GM12878 (cell line): ENCODE results near the gene ERG. TPM values are rescaled to one million over a fixed set of nuclear protein-coding genes. Genes with fewer than 3 reads are reported as not detected.

Source experiments
- ATAC-seq: fragments of 200-7000 bp; cut with Tn5 transposase; 3 replicates; pipeline ENCODE4 v1.9.1; 2020; ENCODE audit warnings: mild to moderate bottlenecking, moderate library complexity
- BruUV-seq: library from RNA; stranded (reverse); fragments of 400-500 nt; replicated peaks from 2 replicates; lab custom pipeline; 2021; lab: Mats Ljungman, UMichigan
- CTCF ChIA-PET: fragments of 300-600 bp; sonication (Branson Sonifier 250); formaldehyde crosslinking; extraction: SDS; loops from one replicate; lab custom pipeline; 2021; ENCODE audit warnings: inconsistent platforms; lab: Yijun Ruan, JAX
- POLR2A ChIA-PET: fragments of 350-600 bp; formaldehyde crosslinking; extraction: SDS; loops from one replicate; lab custom pipeline; 2021; ENCODE audit warnings: inconsistent platforms; lab: Charles Lee
- RAD21 ChIA-PET: fragments of 300-600 bp; sonication (Branson Sonifier 250); formaldehyde crosslinking; loops from one replicate; lab custom pipeline; 2023; ENCODE audit warnings: antibody characterized with exemption; ENCODE audit not compliant: unreplicated experiment; lab: Charles Lee
- SMC1A ChIA-PET: fragments of 300-600 bp; sonication (Branson Sonifier 250); formaldehyde crosslinking; loops from one replicate; lab custom pipeline; 2023; ENCODE audit not compliant: unreplicated experiment, uncharacterized antibody; lab: Charles Lee
- DNase-seq: peaks from one replicate; pipeline ENCODE4 v3.0.0-alpha.2; 2011; ENCODE audit warnings: low read depth, low spot score
- FAIRE-seq: peaks from 3 replicates; lab custom pipeline; 2011; peaks lifted over from hg19 to GRCh38; lab: Jason Lieb, UNC
- H2AFZ ChIP-seq: 2 replicates; pipeline ENCODE4 v1.6.0; 2011; ENCODE audit warnings: low read depth, low read length, control low read depth; ENCODE audit not compliant: control insufficient read depth
- H3K27ac ChIP-seq: 2 replicates; pipeline ENCODE4 v1.5.1; 2011; ENCODE audit warnings: control low read depth; ENCODE audit not compliant: control insufficient read depth, insufficient read depth
- H3K27me3 ChIP-seq, 2 experiments: replicated peaks in 1 of 2; 2 replicates each; pipeline versions ENCODE4 v1.6.0 to v1.6.1; 2011; ENCODE audit warnings: low read length in 1 of 2; ENCODE audit not compliant: control insufficient read depth in 2 of 2, insufficient read depth in 2 of 2
- H3K36me3 ChIP-seq, 2 experiments: 2 replicates each; pipeline ENCODE4 v1.5.1; 2011; ENCODE audit warnings: low read length in 1 of 2; ENCODE audit not compliant: control insufficient read depth in 2 of 2, insufficient read depth in 2 of 2
- H3K4me1 ChIP-seq: 2 replicates; pipeline ENCODE4 v1.6.1; 2011; ENCODE audit warnings: mild to moderate bottlenecking, low read length, moderate library complexity, mixed read lengths; ENCODE audit not compliant: control insufficient read depth, insufficient read depth
- H3K4me2 ChIP-seq: 2 replicates; pipeline ENCODE4 v1.6.0; 2011; ENCODE audit warnings: control low read depth; ENCODE audit not compliant: control insufficient read depth, insufficient read depth
- H3K4me3 ChIP-seq: fragments of 200-600 bp; sonication (generic); 2 replicates; pipeline ENCODE4 v1.5.1; 2016
- H3K79me2 ChIP-seq: 2 replicates; pipeline ENCODE4 v1.6.0; 2011; ENCODE audit warnings: low read length; ENCODE audit not compliant: control insufficient read depth, insufficient read depth
- H3K9ac ChIP-seq: 2 replicates; pipeline ENCODE4 v1.8.0; 2011; ENCODE audit warnings: low read length, control low read depth, mixed read lengths; ENCODE audit not compliant: control insufficient read depth, insufficient read depth
- H3K9me3 ChIP-seq: replicated peaks from 3 replicates; pipeline ENCODE4 v1.5.1; 2011; ENCODE audit warnings: mild to moderate bottlenecking, low read length; ENCODE audit not compliant: control insufficient read depth, insufficient read depth
- H4K20me1 ChIP-seq: 2 replicates; pipeline ENCODE4 v1.6.0; 2011; ENCODE audit not compliant: control insufficient read depth, insufficient read depth
- CBX5 ChIP-seq: sonication (generic); IDR thresholded peaks from 2 replicates; pipeline ENCODE4 v1.6.1; 2016; ENCODE audit warnings: low read depth, moderate library complexity, mild to moderate bottlenecking, inconsistent platforms
- CEBPZ ChIP-seq: fragments of 150-350 bp; IDR thresholded peaks from 2 replicates; pipeline ENCODE4 v1.6.1; 2016; ENCODE audit warnings: low read depth, low read length
- CHD1 ChIP-seq: IDR thresholded peaks from 2 replicates; pipeline ENCODE4 v1.6.1; 2012; ENCODE audit warnings: low read depth, low read length, improper control_type of control experiment
- E2F8 ChIP-seq: fragments of 450-650 bp; IDR thresholded peaks from 2 replicates; pipeline ENCODE4 v1.6.1; 2018; ENCODE audit warnings: mild to moderate bottlenecking, low read depth, moderate library complexity; ENCODE audit not compliant: partially characterized antibody
- MXI1 ChIP-seq: fragments of 150-350 bp; IDR thresholded peaks from 2 replicates; pipeline ENCODE4 v1.6.1; 2011; ENCODE audit warnings: low read depth, mild to moderate bottlenecking, inconsistent platforms, low read length, improper control_type of control experiment
- NBN ChIP-seq: fragments of 450-650 bp; IDR thresholded peaks from 2 replicates; pipeline ENCODE4 v1.6.1; 2016
- POU2F2 ChIP-seq: IDR thresholded peaks from 3 replicates; pipeline ENCODE4 v1.6.1; 2011; ENCODE audit warnings: low read depth, mild to moderate bottlenecking, low read length, borderline replicate concordance
- RBBP5 ChIP-seq: fragments of 200-600 bp; sonication (generic); conservative IDR thresholded peaks from 2 replicates; pipeline ENCODE4 v1.6.1; 2016
- RUNX3 ChIP-seq: IDR thresholded peaks from 2 replicates; pipeline ENCODE4 v1.6.1; 2012; ENCODE audit warnings: low read length, inconsistent platforms
- WGBS: methylation state at CpG from one replicate; pipeline ENCODE4 v1.1.6; 2016; ENCODE audit warnings: low lambda C conversion rate; ENCODE audit not compliant: insufficient replicate concordance, insufficient coverage; ENCODE audit errors: missing lambda C conversion rate; 5-methylcytosine and 5-hydroxymethylcytosine counted together
- in situ Hi-C: fragments of 300-500 bp; cut with MboI; formaldehyde crosslinking; loops from 9 replicates; pipeline ENCODE4 v1.14.3; 2018; ENCODE audit warnings: mixed read lengths
- intact Hi-C: fragments of 100-400 bp; cut with micrococcal nuclease; formaldehyde crosslinking; loops from one replicate; pipeline ENCODE4 v1.14.2; 2022; ENCODE audit not compliant: unreplicated experiment
- polyA plus RNA-seq, 11 experiments: library from polyadenylated mRNA; depleted of rRNA in 4 of 11; unstranded in 6 of 11; stranded (reverse) in 5 of 11; fragments of >200 nt; fragmentation: Nextera tagmentation in 4 of 11; fragmentation: Illumina TruSeq in 1 of 11; extraction: Ambion mirVana in 4 of 11; extraction: Trizol in 1 of 11; gene quantifications; 1 replicate in 1 of 11; 2 replicates in 10 of 11; pipeline versions ENCODE4 v1.2.1 to v1.2.3, GENCODE V29; 2011 to 2016; ENCODE audit warnings: inconsistent platforms in 2 of 11, missing spikeins in 2 of 11, low read depth in 1 of 11
- total RNA-seq, 4 experiments: library from RNA; depleted of rRNA in 3 of 4; stranded (reverse); fragments of >200 nt in 3 of 4; fragmentation: Illumina TruSeq in 1 of 4; extraction: Trizol in 1 of 4; gene quantifications; 2 replicates each; pipeline versions ENCODE4 v1.2.1 to v1.2.3, GENCODE V29; 2013 to 2021
- TF ChIP-seq, protein P1 (sequence below): IDR thresholded peaks from 2 replicates; pipeline ENCODE4 v1.6.1; 2011; ENCODE audit warnings: low read depth, low read length, improper control_type of control experiment, borderline replicate concordance
- TF ChIP-seq, protein P2 (sequence below): IDR thresholded peaks from 2 replicates; pipeline ENCODE4 v1.6.1; 2011; ENCODE audit warnings: borderline replicate concordance, low read depth, mild to moderate bottlenecking, moderate library complexity, mixed read lengths, low read length; ENCODE audit not compliant: insufficient read depth; ENCODE audit errors: extremely low read length

Gene ERG
- total and polyA plus RNA-seq, 10 of the 15 experiments (the other 5 are each of a cell fraction or from before 2014, with no cell fraction given): not detected

GRCh38 chr21:38385427-38386175 lies 112.7 kb downstream of the ERG start:
- Histone ChIP-seq H3K9ac (no peak overlapping the region), H3K4me3 (no peak overlapping the region), H3K27me3 (peaks cover 0 to 7% of the 10 kb centered on the region in 2 experiments; a peak in 3 of 4 replicates), H4K20me1 (no peaks in the 10 kb centered on the region), H3K4me1 (no peaks in the 10 kb centered on the region), H3K9me3 (no peaks in the 10 kb centered on the region), H3K36me3 (no peaks in the 10 kb centered on the region), H3K4me2 (no peak overlapping the region), H3K27ac (no peak overlapping the region)
- ChIA-PET SMC1A (no interaction called here), RAD21 (no interaction called here), POLR2A (no interaction called here), CTCF (no interaction called here)
- ATAC-seq (no peak), DNase-seq (no peak), FAIRE-seq (no peak)
- in situ Hi-C loops: no loop called here
- TF ChIP-seq CEBPZ (no peak), MXI1 (no peak), NBN (no peak), CHD1 (no peak), RUNX3 (no peak), E2F8 (no peak), POU2F2 (no peak), CBX5 (no peak), RBBP5 (no peak)
- TF ChIP-seq, protein P1, sequence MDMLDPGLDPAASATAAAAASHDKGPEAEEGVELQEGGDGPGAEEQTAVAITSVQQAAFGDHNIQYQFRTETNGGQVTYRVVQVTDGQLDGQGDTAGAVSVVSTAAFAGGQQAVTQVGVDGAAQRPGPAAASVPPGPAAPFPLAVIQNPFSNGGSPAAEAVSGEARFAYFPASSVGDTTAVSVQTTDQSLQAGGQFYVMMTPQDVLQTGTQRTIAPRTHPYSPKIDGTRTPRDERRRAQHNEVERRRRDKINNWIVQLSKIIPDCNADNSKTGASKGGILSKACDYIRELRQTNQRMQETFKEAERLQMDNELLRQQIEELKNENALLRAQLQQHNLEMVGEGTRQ: no peak
- TF ChIP-seq, protein P2, sequence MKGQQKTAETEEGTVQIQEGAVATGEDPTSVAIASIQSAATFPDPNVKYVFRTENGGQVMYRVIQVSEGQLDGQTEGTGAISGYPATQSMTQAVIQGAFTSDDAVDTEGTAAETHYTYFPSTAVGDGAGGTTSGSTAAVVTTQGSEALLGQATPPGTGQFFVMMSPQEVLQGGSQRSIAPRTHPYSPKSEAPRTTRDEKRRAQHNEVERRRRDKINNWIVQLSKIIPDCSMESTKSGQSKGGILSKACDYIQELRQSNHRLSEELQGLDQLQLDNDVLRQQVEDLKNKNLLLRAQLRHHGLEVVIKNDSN: no peak
- TF ChIP-seq, all 136 proteins: peak for 0
- WGBS: under 1% methylated on average over 7 of the region's 7 CpGs
- intact Hi-C loops: no loop called here
- no peaks in the 10 kb centered on the region for H3K79me2 ChIP-seq
- BruUV-seq: no TSS peak
- H2AFZ ChIP-seq: no peak overlapping the region
